Ishikawa (cell line): ENCODE results near the gene WBP2.

Source experiments
- CEBPB ChIP-seq: IDR thresholded peaks from 2 replicates; pipeline ENCODE4 v1.6.1; 2012
- CREB1 ChIP-seq: IDR thresholded peaks from 2 replicates; pipeline ENCODE4 v1.6.1; 2012; ENCODE audit warnings: low read depth
- EGR1 ChIP-seq: IDR thresholded peaks from 2 replicates; pipeline ENCODE4 v1.6.1; 2012
- EP300 ChIP-seq: IDR thresholded peaks from 2 replicates; pipeline ENCODE4 v1.6.1; 2012; ENCODE audit warnings: borderline replicate concordance
- FOXM1 ChIP-seq: IDR thresholded peaks from 2 replicates; pipeline ENCODE4 v1.6.1; 2012; ENCODE audit warnings: low read depth, borderline replicate concordance
- MAX ChIP-seq: IDR thresholded peaks from 2 replicates; pipeline ENCODE4 v1.6.1; 2012
- NFIC ChIP-seq: IDR thresholded peaks from 2 replicates; pipeline ENCODE4 v1.6.1; 2012
- RAD21 ChIP-seq: IDR thresholded peaks from 2 replicates; pipeline ENCODE4 v1.6.1; 2012; ENCODE audit warnings: low read depth
- REST ChIP-seq: IDR thresholded peaks from 2 replicates; pipeline ENCODE4 v1.6.1; 2012; ENCODE audit warnings: low read depth, mild to moderate bottlenecking
- TAF1 ChIP-seq: IDR thresholded peaks from 2 replicates; pipeline ENCODE4 v1.6.1; 2012; ENCODE audit warnings: low read depth, mild to moderate bottlenecking
- TCF12 ChIP-seq: IDR thresholded peaks from 2 replicates; pipeline ENCODE4 v1.6.1; 2012; ENCODE audit warnings: low read depth
- TEAD4 ChIP-seq: IDR thresholded peaks from 2 replicates; pipeline ENCODE4 v1.6.1; 2012
- USF1 ChIP-seq: IDR thresholded peaks from 2 replicates; pipeline ENCODE4 v1.6.1; 2012
- YY1 ChIP-seq: IDR thresholded peaks from 2 replicates; pipeline ENCODE4 v1.6.1; 2012; ENCODE audit warnings: low read depth
- ZBTB7A ChIP-seq: IDR thresholded peaks from 2 replicates; pipeline ENCODE4 v1.6.1; 2012; ENCODE audit warnings: low read depth

Gene WBP2

GRCh38 chr17:75876938-75877751 is 22.0 kb upstream of the WBP2 start:
- peak; percentile 76 for TF ChIP-seq TCF12
- 0 out of 2 replicates have a peak, but pooled peaks have one; percentile 15 for TF ChIP-seq USF1
- TF ChIP-seq ZBTB7A, result peak; percentile 83
- TF ChIP-seq TAF1, result 0 out of 2 replicates have a peak, but pooled peaks have one; percentile 2
- no peak for TF ChIP-seq CREB1
- TF ChIP-seq EGR1, result peak; percentile 77
- no peak for TF ChIP-seq REST
- no peak for TF ChIP-seq YY1
- peak; percentile 58; the same call in 1 of the 2 replicates for TF ChIP-seq EP300
- TF ChIP-seq NFIC, result peak; percentile 92
- TF ChIP-seq RAD21, result peak; percentile 46; the same call in 1 of the 2 replicates
- no peak for TF ChIP-seq CEBPB
- peak; percentile 62 for TF ChIP-seq TEAD4
- no peak for TF ChIP-seq MAX
- no peak for TF ChIP-seq FOXM1

- TF ChIP-seq YY1, result peak; percentile 40
- peak; percentile 63 for TF ChIP-seq MAX
- 0 out of 2 replicates have a peak, but pooled peaks have one; percentile 42 for TF ChIP-seq TCF12
- TF ChIP-seq CREB1, result no peak
- TF ChIP-seq TAF1, result 0 out of 2 replicates have a peak, but pooled peaks have one; percentile 35
- 0 out of 2 replicates have a peak, but pooled peaks have one; percentile 38 for TF ChIP-seq USF1
These were observed 21.2 kb upstream of the WBP2 start for GRCh38 chr17:75876190-75876937.

- TF ChIP-seq EGR1, result no peak
- no peak for TF ChIP-seq TEAD4
- no peak for TF ChIP-seq NFIC
- no peak for TF ChIP-seq CREB1
- TF ChIP-seq USF1, result no peak
- TF ChIP-seq YY1, result no peak
- TF ChIP-seq REST, result no peak
- TF ChIP-seq MAX, result no peak
- TF ChIP-seq FOXM1, result no peak
- TF ChIP-seq RAD21, result no peak
- no peak for TF ChIP-seq ZBTB7A
- no peak; the same call in 1 of the 2 replicates for TF ChIP-seq TAF1
These were observed 20.7 kb upstream of the WBP2 start for GRCh38 chr17:75875940-75876189.

GRCh38 chr17:75875182-75875939 is 20.2 kb upstream of the WBP2 start:
- peak; percentile 75; the same call in 1 of the 2 replicates for TF ChIP-seq ZBTB7A
- TF ChIP-seq NFIC, result no peak
